ENCODE measurements around the gene PLA2G15. TPM values are rescaled to one million over a fixed set of nuclear protein-coding genes. Genes with fewer than 3 reads are reported as not detected.

The PLA2G15 gene
- total and polyA plus RNA-seq, 2 of the 13 experiments (the other 11 are each of a cell fraction or from before 2014, with no cell fraction given), result 14.4 to 23.7 TPM

DNA sequence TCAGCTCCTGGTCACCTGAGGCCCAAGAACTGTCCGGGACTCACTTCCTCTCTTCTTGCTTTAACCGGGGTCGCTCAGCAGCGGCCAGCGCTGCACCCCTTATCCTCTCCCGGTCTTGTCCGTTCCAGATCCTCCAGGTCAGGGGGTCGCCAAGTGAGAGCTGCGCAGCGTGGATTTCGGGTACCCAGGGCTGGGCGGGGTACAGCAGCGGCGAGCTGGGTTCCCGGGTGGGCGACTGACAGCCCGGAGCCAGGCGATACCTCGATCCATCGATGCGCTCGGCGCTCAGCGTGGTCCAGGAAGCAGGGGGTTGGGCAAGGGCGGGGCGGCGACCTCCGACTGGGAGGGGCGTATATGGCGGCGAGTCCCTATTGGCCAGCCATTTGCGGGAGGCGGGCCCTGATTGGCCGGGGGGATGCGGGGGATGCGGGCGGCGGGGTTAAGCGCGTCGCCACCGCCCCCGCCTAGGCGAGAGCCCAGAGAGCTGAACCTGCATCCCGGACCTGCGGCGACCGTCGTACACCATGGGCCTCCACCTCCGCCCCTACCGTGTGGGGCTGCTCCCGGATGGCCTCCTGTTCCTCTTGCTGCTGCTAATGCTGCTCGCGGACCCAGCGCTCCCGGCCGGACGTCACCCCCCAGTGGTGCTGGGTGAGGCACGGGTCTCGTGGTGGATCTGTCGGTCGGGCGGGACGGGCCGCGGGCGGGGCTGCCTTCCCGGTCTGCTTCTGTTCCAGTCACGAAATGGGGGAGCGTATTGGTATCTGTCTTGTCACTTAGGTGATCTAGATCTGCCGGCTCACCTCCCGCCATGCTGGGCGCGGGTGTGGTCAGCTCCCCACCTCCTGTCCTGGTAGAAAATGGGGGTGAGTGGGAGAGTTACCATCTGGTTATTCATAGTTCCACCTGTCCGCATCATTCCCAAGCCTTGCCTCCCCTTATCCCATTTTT lies at the start of gene PLA2G15 (continued):
- TF ChIP-seq ZNF569 (CRISPR knock-in tag; IDR thresholded peaks at IDR 0.05; ENCODE audit: borderline replicate concordance) (no peak), ZNF263 (CRISPR knock-in tag; IDR thresholded peaks at IDR 0.05) (0 out of 2 replicates have a peak, but pooled peaks have one; percentile 14), KLF12 (CRISPR knock-in tag; IDR thresholded peaks at IDR 0.05; ENCODE audit: borderline replicate concordance) (peak; percentile 92), FOXP1 (IDR thresholded peaks at IDR 0.05) (no peak), FOXP1 (CRISPR knock-in tag; IDR thresholded peaks at IDR 0.05) (0 out of 2 replicates have a peak, but pooled peaks have one; percentile 7), PITX1 (CRISPR knock-in tag; IDR thresholded peaks at IDR 0.05) (peak; percentile 66), PRPF4 (IDR thresholded peaks at IDR 0.05; ENCODE audit: low read depth, low read length, poor library complexity, severe bottlenecking) (no peak), TBP (CRISPR knock-in tag; IDR thresholded peaks at IDR 0.05) (no peak), CHD4 (IDR thresholded peaks at IDR 0.05; ENCODE audit: borderline replicate concordance, low read length) (no peak), ZFP62 (CRISPR knock-in tag; IDR thresholded peaks at IDR 0.05) (no peak), CBFB (CRISPR knock-in tag; IDR thresholded peaks at IDR 0.05) (peak; percentile 81), ZNF589 (CRISPR knock-in tag; conservative IDR thresholded peaks at IDR 0.05) (peak; percentile 86; the same call in 1 of the 2 replicates), PCBP2 (optimal IDR thresholded peaks at IDR 0.05; ENCODE audit: low read depth, low read length, poor library complexity, severe bottlenecking) (no peak), ZNF709 (CRISPR knock-in tag; IDR thresholded peaks at IDR 0.05) (peak; percentile 68; the same call in 1 of the 2 replicates), ZFP37 (CRISPR knock-in tag; IDR thresholded peaks at IDR 0.05; ENCODE audit: borderline replicate concordance) (peak; percentile 69; the same call in 1 of the 2 replicates), MED13 (CRISPR knock-in tag; IDR thresholded peaks at IDR 0.05) (0 out of 2 replicates have a peak, but pooled peaks have one; percentile 65), TSC22D2 (CRISPR knock-in tag; IDR thresholded peaks at IDR 0.05; ENCODE audit: borderline replicate concordance) (peak; percentile 20; the same call in 1 of the 2 replicates), IRX3 (CRISPR knock-in tag; IDR thresholded peaks at IDR 0.05; ENCODE audit: borderline replicate concordance, low read depth) (peak; percentile 33; the same call in 1 of the 2 replicates), DPF2 (CRISPR knock-in tag; IDR thresholded peaks at IDR 0.05; ENCODE audit: borderline replicate concordance, low read depth) (no peak), ETV5 (CRISPR knock-in tag; IDR thresholded peaks at IDR 0.05; ENCODE audit: borderline replicate concordance) (peak; percentile 75), CBX5 (CRISPR knock-in tag; IDR thresholded peaks at IDR 0.05; ENCODE audit: borderline replicate concordance) (peak; percentile 55)
- TF ChIP-seq, protein P1, sequence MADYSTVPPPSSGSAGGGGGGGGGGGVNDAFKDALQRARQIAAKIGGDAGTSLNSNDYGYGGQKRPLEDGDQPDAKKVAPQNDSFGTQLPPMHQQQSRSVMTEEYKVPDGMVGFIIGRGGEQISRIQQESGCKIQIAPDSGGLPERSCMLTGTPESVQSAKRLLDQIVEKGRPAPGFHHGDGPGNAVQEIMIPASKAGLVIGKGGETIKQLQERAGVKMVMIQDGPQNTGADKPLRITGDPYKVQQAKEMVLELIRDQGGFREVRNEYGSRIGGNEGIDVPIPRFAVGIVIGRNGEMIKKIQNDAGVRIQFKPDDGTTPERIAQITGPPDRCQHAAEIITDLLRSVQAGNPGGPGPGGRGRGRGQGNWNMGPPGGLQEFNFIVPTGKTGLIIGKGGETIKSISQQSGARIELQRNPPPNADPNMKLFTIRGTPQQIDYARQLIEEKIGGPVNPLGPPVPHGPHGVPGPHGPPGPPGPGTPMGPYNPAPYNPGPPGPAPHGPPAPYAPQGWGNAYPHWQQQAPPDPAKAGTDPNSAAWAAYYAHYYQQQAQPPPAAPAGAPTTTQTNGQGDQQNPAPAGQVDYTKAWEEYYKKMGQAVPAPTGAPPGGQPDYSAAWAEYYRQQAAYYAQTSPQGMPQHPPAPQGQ (CRISPR knock-in tag; IDR thresholded peaks at IDR 0.05; ENCODE audit: borderline replicate concordance), result no peak
- TF ChIP-seq, protein P2, sequence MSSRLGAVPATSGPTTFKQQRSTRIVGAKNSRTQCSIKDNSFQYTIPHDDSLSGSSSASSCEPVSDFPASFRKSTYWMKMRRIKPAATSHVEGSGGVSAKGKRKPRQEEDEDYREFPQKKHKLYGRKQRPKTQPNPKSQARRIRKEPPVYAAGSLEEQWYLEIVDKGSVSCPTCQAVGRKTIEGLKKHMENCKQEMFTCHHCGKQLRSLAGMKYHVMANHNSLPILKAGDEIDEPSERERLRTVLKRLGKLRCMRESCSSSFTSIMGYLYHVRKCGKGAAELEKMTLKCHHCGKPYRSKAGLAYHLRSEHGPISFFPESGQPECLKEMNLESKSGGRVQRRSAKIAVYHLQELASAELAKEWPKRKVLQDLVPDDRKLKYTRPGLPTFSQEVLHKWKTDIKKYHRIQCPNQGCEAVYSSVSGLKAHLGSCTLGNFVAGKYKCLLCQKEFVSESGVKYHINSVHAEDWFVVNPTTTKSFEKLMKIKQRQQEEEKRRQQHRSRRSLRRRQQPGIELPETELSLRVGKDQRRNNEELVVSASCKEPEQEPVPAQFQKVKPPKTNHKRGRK (CRISPR knock-in tag; IDR thresholded peaks at IDR 0.05), result no peak
- TF ChIP-seq, protein P3, sequence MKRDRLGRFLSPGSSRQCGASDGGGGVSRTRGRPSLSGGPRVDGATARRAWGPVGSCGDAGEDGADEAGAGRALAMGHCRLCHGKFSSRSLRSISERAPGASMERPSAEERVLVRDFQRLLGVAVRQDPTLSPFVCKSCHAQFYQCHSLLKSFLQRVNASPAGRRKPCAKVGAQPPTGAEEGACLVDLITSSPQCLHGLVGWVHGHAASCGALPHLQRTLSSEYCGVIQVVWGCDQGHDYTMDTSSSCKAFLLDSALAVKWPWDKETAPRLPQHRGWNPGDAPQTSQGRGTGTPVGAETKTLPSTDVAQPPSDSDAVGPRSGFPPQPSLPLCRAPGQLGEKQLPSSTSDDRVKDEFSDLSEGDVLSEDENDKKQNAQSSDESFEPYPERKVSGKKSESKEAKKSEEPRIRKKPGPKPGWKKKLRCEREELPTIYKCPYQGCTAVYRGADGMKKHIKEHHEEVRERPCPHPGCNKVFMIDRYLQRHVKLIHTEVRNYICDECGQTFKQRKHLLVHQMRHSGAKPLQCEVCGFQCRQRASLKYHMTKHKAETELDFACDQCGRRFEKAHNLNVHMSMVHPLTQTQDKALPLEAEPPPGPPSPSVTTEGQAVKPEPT (CRISPR knock-in tag; IDR thresholded peaks at IDR 0.05; ENCODE audit: low read depth), result no peak

Data from HepG2 (cell line).